SK-N-SH (cell line): ENCODE measurements around the gene KIF6. TPM values are rescaled to one million over a fixed set of nuclear protein-coding genes. Genes with fewer than 3 reads are reported as not detected.

Experiments used
- CTCF ChIA-PET: fragments of 300-600, 350-600 bp; formaldehyde crosslinking; extraction: SDS; loops from one replicate; lab custom pipeline; 2021; lab: Yijun Ruan, JAX
- POLR2A ChIA-PET: fragments of 350-600 bp; sonication (Branson Sonifier 250); formaldehyde crosslinking; extraction: SDS; loops from one replicate; lab custom pipeline; 2020; ENCODE audit warnings: antibody characterized with exemption, inconsistent platforms; lab: Yijun Ruan, JAX
- DNase-seq: peaks from one replicate; pipeline ENCODE4 v3.0.0; 2012
- H2AFZ ChIP-seq: fragments of 200-600 bp; sonication (generic); 2 replicates; pipeline ENCODE4 v1.8.1; 2016; ENCODE audit warnings: antibody characterized with exemption, mild to moderate bottlenecking, low read depth
- H3F3A ChIP-seq: fragments of 200-600 bp; sonication (generic); replicated peaks from 2 replicates; pipeline ENCODE3; 2016; ENCODE audit warnings: antibody characterized with exemption, mild to moderate bottlenecking; ENCODE audit not compliant: insufficient read depth
- H3K27ac ChIP-seq, 2 experiments: fragments of 200-500 bp in 1 of 2; fragments of 200-600 bp in 1 of 2; sonication (Bioruptor generic) in 1 of 2; sonication (generic), shearing (Covaris generic) in 1 of 2; 2 replicates each; pipeline versions ENCODE4 v1.5.1 to v1.6.1; 2014 to 2016; ENCODE audit warnings: low read depth in 2 of 2, inconsistent platforms in 1 of 2, low read length in 1 of 2, mild to moderate bottlenecking in 1 of 2, mixed read lengths in 1 of 2
- H3K27me3 ChIP-seq: fragments of 200-600 bp; sonication (generic), shearing (Covaris generic); 2 replicates; pipeline ENCODE4 v1.6.1; 2016; ENCODE audit warnings: mixed run types; ENCODE audit not compliant: insufficient read depth
- H3K36me3 ChIP-seq, 2 experiments: fragments of 200-500 bp in 1 of 2; fragments of 200-600 bp in 1 of 2; sonication (Bioruptor generic) in 1 of 2; sonication (generic) in 1 of 2; replicated peaks in 1 of 2; 2 replicates each; pipeline versions ENCODE3 to v1.5.1; 2014 to 2016; ENCODE audit warnings: low read length in 1 of 2, mild to moderate bottlenecking in 1 of 2; ENCODE audit not compliant: insufficient read depth in 2 of 2, control insufficient read depth in 1 of 2
- H3K4me1 ChIP-seq, 2 experiments: fragments of 200-500 bp in 1 of 2; fragments of 200-600 bp in 1 of 2; sonication (Bioruptor generic) in 1 of 2; sonication (generic), shearing (Covaris generic) in 1 of 2; 2 replicates each; pipeline versions ENCODE4 v1.5.1 to v1.6.1; 2014 to 2016; ENCODE audit warnings: low read depth in 1 of 2, low read length in 1 of 2, mixed run types in 1 of 2; ENCODE audit not compliant: insufficient read depth in 2 of 2, control insufficient read depth in 1 of 2
- H3K4me2 ChIP-seq: fragments of 200-600 bp; sonication (generic), shearing (Covaris generic); 2 replicates; pipeline ENCODE4 v1.6.1; 2017; ENCODE audit warnings: mixed run types
- H3K4me3 ChIP-seq, 2 experiments: fragments of 200-500 bp in 1 of 2; fragments of 200-600 bp in 1 of 2; sonication (Bioruptor generic) in 1 of 2; sonication (generic), shearing (Covaris generic) in 1 of 2; 2 replicates each; pipeline versions ENCODE4 v1.5.1 to v1.8.1; 2014 to 2016; ENCODE audit warnings: low read depth in 2 of 2, inconsistent platforms in 1 of 2, low read length in 1 of 2, mild to moderate bottlenecking in 1 of 2, mixed read lengths in 1 of 2, moderate library complexity in 1 of 2
- H3K79me2 ChIP-seq: fragments of 200-600 bp; sonication (generic); 2 replicates; pipeline ENCODE4 v1.8.1; 2017; ENCODE audit warnings: mild to moderate bottlenecking; ENCODE audit not compliant: insufficient read depth
- H3K9ac ChIP-seq: fragments of 200-600 bp; sonication (generic); 2 replicates; pipeline ENCODE4 v1.6.1; 2017; ENCODE audit warnings: mixed run types
- H3K9me2 ChIP-seq: fragments of 200-600 bp; sonication (generic); 2 replicates; pipeline ENCODE4 v1.6.1; 2017; ENCODE audit warnings: mixed run types
- H3K9me3 ChIP-seq: fragments of 200-600 bp; sonication (generic); 2 replicates; pipeline ENCODE4 v1.6.1; 2017; ENCODE audit warnings: mixed run types, mild to moderate bottlenecking, moderate library complexity
- H4K20me1 ChIP-seq: fragments of 200-600 bp; sonication (generic); 2 replicates; pipeline ENCODE4 v1.6.1; 2017; ENCODE audit warnings: mild to moderate bottlenecking, mixed run types; ENCODE audit not compliant: insufficient read depth
- CHD2 ChIP-seq: fragments of 150-350 bp; IDR thresholded peaks from 2 replicates; pipeline ENCODE4 v1.6.1; 2018; ENCODE audit warnings: low read length; ENCODE audit not compliant: partially characterized antibody
- ELF1 ChIP-seq: IDR thresholded peaks from 2 replicates; pipeline ENCODE4 v1.4.0; 2012
- EP300 ChIP-seq, 2 experiments: IDR thresholded peaks; 2 replicates each; pipeline versions ENCODE4 v1.4.0 to v1.6.1; 2012; ENCODE audit warnings: borderline replicate concordance in 1 of 2, low read depth in 1 of 2, low read length in 1 of 2
- GABPA ChIP-seq: IDR thresholded peaks from 2 replicates; pipeline ENCODE4 v1.4.0; 2012; ENCODE audit warnings: low read depth, mild to moderate bottlenecking
- MXI1 ChIP-seq: IDR thresholded peaks from 2 replicates; pipeline ENCODE4 v1.6.1; 2012; ENCODE audit warnings: mild to moderate bottlenecking, low read depth, low read length, improper control_type of control experiment
- RAD21 ChIP-seq: IDR thresholded peaks from 2 replicates; pipeline ENCODE4 v1.6.1; 2012; ENCODE audit warnings: mild to moderate bottlenecking, low read length
- SMC3 ChIP-seq: IDR thresholded peaks from 2 replicates; pipeline ENCODE4 v1.6.1; 2012; ENCODE audit warnings: low read depth, low read length, improper control_type of control experiment
- TAF1 ChIP-seq: IDR thresholded peaks from 2 replicates; pipeline ENCODE4 v1.6.1; 2012; ENCODE audit warnings: low read depth, mild to moderate bottlenecking, low read length, moderate library complexity, borderline replicate concordance
- TEAD4 ChIP-seq: IDR thresholded peaks from 2 replicates; pipeline ENCODE4 v1.4.0; 2012; ENCODE audit warnings: mild to moderate bottlenecking, borderline replicate concordance; ENCODE audit not compliant: insufficient read depth
- WGBS: methylation state at CpG from one replicate; pipeline ENCODE4 v1.1.6; 2017; ENCODE audit warnings: low lambda C conversion rate; 5-methylcytosine and 5-hydroxymethylcytosine counted together
- polyA plus RNA-seq, 3 experiments: library from polyadenylated mRNA; depleted of rRNA; stranded (reverse); fragments of >200 nt; gene quantifications; 2 replicates each; pipeline ENCODE4 v1.2.3, GENCODE V29; 2012
- TF ChIP-seq, protein P1 (sequence below): fragments of 150-350 bp; IDR thresholded peaks from 2 replicates; pipeline ENCODE4 v1.6.1; 2017; ENCODE audit warnings: antibody characterized with exemption, low read length, low read depth, borderline replicate concordance
- TF ChIP-seq, protein P2 (sequence below): IDR thresholded peaks from 2 replicates; pipeline ENCODE4 v1.4.0; 2012; ENCODE audit warnings: low read depth, borderline replicate concordance
- TF ChIP-seq, protein P3 (sequence below): IDR thresholded peaks from 2 replicates; pipeline ENCODE4; 2012
- TF ChIP-seq, protein P4 (sequence below): IDR thresholded peaks from 2 replicates; pipeline ENCODE4 v1.4.0; 2012; ENCODE audit warnings: low read depth
- TF ChIP-seq, protein P5 (sequence below): IDR thresholded peaks from 2 replicates; pipeline ENCODE4 v1.6.1; 2012; ENCODE audit warnings: mild to moderate bottlenecking, low read depth, low read length, moderate library complexity

The KIF6 gene
- polyA plus RNA-seq, 1 of the 3 experiments (the other 2 are of a cell fraction) = 0.13 TPM

DNA sequence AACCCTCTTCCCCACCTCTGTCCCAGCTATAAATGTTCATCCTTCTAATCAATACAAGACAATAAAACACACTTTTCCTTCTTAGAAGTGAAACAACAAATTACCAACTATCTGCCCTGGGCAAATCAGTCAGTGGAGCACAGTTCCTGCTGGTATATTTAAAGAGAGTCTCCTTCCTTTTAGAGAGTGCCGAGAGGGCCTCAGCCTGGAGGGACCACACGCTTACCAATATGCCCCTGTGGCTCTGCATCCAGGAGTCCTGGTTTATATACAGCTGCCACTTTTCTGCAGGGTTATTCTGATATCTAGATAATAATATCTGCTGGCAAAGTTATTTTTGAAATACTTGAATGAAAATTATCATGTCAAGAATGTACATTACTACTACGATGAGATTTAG is 315.3 kb downstream of the KIF6 start:
- POLR2A ChIA-PET = no interaction called here
- no peak overlapping the region for H3K4me3 ChIP-seq
- H3K4me1 ChIP-seq = no peaks in the 10 kb centered on the region; a peak in 1 of 4 replicates
- H3K9ac ChIP-seq = no peak overlapping the region
- H3K79me2 ChIP-seq = no peaks in the 10 kb centered on the region
- no peak overlapping the region for H3K27ac ChIP-seq
- no peaks in the 10 kb centered on the region for H3F3A ChIP-seq
- no peaks in the 10 kb centered on the region for H3K36me3 ChIP-seq
- no peaks in the 10 kb centered on the region for H3K27me3 ChIP-seq
- no peaks in the 10 kb centered on the region for H4K20me1 ChIP-seq
- H2AFZ ChIP-seq = no peak overlapping the region
- CTCF ChIA-PET = no interaction called here
- no peak overlapping the region for H3K4me2 ChIP-seq
- H3K9me3 ChIP-seq = no peaks in the 10 kb centered on the region
- TF ChIP-seq EP300 (IDR thresholded peaks at IDR 0.05; ENCODE audit: borderline replicate concordance in 1 of 2, low read depth in 1 of 2, low read length in 1 of 2) = no peak
- TF ChIP-seq, protein P1, sequence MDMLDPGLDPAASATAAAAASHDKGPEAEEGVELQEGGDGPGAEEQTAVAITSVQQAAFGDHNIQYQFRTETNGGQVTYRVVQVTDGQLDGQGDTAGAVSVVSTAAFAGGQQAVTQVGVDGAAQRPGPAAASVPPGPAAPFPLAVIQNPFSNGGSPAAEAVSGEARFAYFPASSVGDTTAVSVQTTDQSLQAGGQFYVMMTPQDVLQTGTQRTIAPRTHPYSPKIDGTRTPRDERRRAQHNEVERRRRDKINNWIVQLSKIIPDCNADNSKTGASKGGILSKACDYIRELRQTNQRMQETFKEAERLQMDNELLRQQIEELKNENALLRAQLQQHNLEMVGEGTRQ = no peak
- 68% methylated on average over 3 of the region's 3 CpGs for WGBS
- no peaks in the 10 kb centered on the region for H3K9me2 ChIP-seq
- no peak for DNase-seq

DNA sequence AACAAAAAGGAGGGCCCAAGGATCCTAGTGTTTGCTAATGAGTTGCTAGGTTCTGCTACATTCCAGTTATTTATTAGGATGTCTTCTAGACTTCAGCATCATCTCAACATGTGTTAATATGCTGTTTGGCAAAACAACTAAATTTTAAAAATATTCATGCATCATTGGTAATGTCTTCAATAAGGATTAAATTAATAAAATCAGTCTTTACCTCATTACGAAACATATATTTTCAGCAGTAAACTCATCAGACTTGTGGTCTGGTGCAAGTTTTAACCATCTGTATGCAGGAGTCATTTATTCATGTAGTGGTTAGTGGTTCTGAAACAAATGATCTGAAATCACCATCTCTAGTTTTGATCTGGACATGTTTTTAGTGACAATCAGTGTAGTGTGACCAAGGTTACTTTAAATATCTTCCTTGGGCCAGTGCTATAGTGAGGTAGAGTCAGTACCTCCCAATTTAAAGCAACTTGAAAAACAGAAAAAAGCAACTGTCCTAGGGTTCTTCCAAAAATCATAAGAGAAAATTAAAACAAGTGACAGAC is 317.7 kb downstream of the KIF6 start:
- no peak overlapping the region for H3K9ac ChIP-seq
- H3K27ac ChIP-seq = no peak overlapping the region
- no peak overlapping the region for H3K4me2 ChIP-seq
- no peaks in the 10 kb centered on the region for H3K79me2 ChIP-seq
- no peaks in the 10 kb centered on the region for H4K20me1 ChIP-seq
- no peak overlapping the region for H3K4me3 ChIP-seq
- H3K36me3 ChIP-seq = no peaks in the 10 kb centered on the region
- POLR2A ChIA-PET = no interaction called here
- H3K4me1 ChIP-seq = no peaks in the 10 kb centered on the region; a peak in 1 of 4 replicates
- DNase-seq = no peak
- WGBS = 59% methylated on average over 1 of the region's 1 CpG
- no peaks in the 10 kb centered on the region for H3F3A ChIP-seq
- CTCF ChIA-PET = no interaction called here
- H2AFZ ChIP-seq = no peak overlapping the region
- H3K9me3 ChIP-seq = no peaks in the 10 kb centered on the region
- no peak for TF ChIP-seq GABPA
- TF ChIP-seq MXI1 = no peak
- H3K27me3 ChIP-seq = no peaks in the 10 kb centered on the region
- H3K9me2 ChIP-seq = no peaks in the 10 kb centered on the region

DNA sequence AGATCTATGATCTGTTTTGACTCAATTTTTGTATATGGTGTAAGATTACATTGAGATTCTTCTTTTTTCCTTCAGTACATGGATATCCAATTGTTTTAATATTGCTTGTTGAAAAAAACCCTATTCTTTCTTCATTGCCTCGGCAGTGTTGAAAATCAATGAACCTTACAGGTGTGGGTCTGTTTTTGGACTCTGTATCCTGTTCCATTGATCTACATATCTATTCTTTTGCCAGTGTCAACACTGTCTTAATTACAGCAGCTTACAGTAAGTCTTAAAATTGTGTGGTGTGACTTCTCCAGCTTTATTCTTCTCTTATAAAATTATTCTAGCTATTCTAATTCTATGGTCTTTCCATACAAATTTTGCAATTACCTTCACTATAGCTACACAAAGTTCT is 320.9 kb downstream of the KIF6 start:
- POLR2A ChIA-PET = no interaction called here
- CTCF ChIA-PET = interaction anchor here (0.6 to 2.0 kb wide), 3 partner anchors 9 to 1477 kb away, joined by 3 to 6 read pairs (median 4); no protein-coding TSS in a partner anchor
- WGBS = 80% methylated on average over 1 of the region's 1 CpG
- TF ChIP-seq TEAD4 (no peak), CHD2 (no peak), GABPA (no peak), ELF1 (no peak), SMC3 (no peak), RAD21 (no peak), TAF1 (no peak)
- TF ChIP-seq, protein P2, sequence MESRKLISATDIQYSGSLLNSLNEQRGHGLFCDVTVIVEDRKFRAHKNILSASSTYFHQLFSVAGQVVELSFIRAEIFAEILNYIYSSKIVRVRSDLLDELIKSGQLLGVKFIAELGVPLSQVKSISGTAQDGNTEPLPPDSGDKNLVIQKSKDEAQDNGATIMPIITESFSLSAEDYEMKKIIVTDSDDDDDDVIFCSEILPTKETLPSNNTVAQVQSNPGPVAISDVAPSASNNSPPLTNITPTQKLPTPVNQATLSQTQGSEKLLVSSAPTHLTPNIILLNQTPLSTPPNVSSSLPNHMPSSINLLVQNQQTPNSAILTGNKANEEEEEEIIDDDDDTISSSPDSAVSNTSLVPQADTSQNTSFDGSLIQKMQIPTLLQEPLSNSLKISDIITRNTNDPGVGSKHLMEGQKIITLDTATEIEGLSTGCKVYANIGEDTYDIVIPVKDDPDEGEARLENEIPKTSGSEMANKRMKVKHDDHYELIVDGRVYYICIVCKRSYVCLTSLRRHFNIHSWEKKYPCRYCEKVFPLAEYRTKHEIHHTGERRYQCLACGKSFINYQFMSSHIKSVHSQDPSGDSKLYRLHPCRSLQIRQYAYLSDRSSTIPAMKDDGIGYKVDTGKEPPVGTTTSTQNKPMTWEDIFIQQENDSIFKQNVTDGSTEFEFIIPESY = no peak
- TF ChIP-seq, protein P3, sequence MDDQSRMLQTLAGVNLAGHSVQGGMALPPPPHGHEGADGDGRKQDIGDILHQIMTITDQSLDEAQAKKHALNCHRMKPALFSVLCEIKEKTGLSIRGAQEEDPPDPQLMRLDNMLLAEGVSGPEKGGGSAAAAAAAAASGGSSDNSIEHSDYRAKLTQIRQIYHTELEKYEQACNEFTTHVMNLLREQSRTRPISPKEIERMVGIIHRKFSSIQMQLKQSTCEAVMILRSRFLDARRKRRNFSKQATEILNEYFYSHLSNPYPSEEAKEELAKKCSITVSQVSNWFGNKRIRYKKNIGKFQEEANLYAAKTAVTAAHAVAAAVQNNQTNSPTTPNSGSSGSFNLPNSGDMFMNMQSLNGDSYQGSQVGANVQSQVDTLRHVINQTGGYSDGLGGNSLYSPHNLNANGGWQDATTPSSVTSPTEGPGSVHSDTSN = no peak
- TF ChIP-seq, protein P4, sequence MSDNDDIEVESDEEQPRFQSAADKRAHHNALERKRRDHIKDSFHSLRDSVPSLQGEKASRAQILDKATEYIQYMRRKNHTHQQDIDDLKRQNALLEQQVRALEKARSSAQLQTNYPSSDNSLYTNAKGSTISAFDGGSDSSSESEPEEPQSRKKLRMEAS = no peak
- TF ChIP-seq, protein P5, sequence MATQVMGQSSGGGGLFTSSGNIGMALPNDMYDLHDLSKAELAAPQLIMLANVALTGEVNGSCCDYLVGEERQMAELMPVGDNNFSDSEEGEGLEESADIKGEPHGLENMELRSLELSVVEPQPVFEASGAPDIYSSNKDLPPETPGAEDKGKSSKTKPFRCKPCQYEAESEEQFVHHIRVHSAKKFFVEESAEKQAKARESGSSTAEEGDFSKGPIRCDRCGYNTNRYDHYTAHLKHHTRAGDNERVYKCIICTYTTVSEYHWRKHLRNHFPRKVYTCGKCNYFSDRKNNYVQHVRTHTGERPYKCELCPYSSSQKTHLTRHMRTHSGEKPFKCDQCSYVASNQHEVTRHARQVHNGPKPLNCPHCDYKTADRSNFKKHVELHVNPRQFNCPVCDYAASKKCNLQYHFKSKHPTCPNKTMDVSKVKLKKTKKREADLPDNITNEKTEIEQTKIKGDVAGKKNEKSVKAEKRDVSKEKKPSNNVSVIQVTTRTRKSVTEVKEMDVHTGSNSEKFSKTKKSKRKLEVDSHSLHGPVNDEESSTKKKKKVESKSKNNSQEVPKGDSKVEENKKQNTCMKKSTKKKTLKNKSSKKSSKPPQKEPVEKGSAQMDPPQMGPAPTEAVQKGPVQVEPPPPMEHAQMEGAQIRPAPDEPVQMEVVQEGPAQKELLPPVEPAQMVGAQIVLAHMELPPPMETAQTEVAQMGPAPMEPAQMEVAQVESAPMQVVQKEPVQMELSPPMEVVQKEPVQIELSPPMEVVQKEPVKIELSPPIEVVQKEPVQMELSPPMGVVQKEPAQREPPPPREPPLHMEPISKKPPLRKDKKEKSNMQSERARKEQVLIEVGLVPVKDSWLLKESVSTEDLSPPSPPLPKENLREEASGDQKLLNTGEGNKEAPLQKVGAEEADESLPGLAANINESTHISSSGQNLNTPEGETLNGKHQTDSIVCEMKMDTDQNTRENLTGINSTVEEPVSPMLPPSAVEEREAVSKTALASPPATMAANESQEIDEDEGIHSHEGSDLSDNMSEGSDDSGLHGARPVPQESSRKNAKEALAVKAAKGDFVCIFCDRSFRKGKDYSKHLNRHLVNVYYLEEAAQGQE = no peak

More for the DNA sequence above, 320.9 kb downstream of the KIF6 start:
- Histone ChIP-seq H4K20me1 (no peaks in the 10 kb centered on the region), H3K27ac (no peak overlapping the region), H3K9me2 (no peaks in the 10 kb centered on the region), H3F3A (no peaks in the 10 kb centered on the region), H3K4me1 (no peaks in the 10 kb centered on the region), H3K9me3 (no peaks in the 10 kb centered on the region), H3K36me3 (no peaks in the 10 kb centered on the region), H3K79me2 (no peaks in the 10 kb centered on the region), H3K27me3 (no peaks in the 10 kb centered on the region), H2AFZ (no peak overlapping the region), H3K9ac (no peak overlapping the region), H3K4me2 (no peak overlapping the region), H3K4me3 (no peak overlapping the region)
- no peak for DNase-seq
